SK-N-SH treated with all-trans-retinoic acid at 6 μM for 48 hours (cell line): ENCODE data around the gene KIF1A.

ENCODE experiments used
- BACH2 ChIP-seq: fragments of 250-450 bp; sonication (Bioruptor Pico); IDR thresholded peaks from 2 replicates; pipeline ENCODE4 v1.9.0; 2021; ENCODE audit warnings: mild to moderate bottlenecking, borderline replicate concordance
- CREB5 ChIP-seq: fragments of 250-450 bp; sonication (Bioruptor Pico); IDR thresholded peaks from 2 replicates; pipeline ENCODE4 v1.5.1; 2020; ENCODE audit warnings: low read depth, mild to moderate bottlenecking, moderate library complexity
- ESRRG ChIP-seq: fragments of 250-450 bp; sonication (Bioruptor Pico); IDR thresholded peaks from 2 replicates; pipeline ENCODE4 v1.6.1; 2021; ENCODE audit warnings: mild to moderate bottlenecking
- OSR1 ChIP-seq: fragments of 250-450 bp; sonication (Bioruptor Pico); IDR thresholded peaks from 2 replicates; pipeline ENCODE4 v1.8.0; 2022; ENCODE audit warnings: moderate library complexity, mild to moderate bottlenecking, inconsistent platforms
- PATZ1 ChIP-seq: fragments of 250-450 bp; sonication (Bioruptor Pico); IDR thresholded peaks from 2 replicates; pipeline ENCODE4 v1.8.0; 2020; ENCODE audit warnings: mild to moderate bottlenecking, moderate library complexity, borderline replicate concordance
- RARB ChIP-seq: fragments of 250-450 bp; sonication (Bioruptor Pico); IDR thresholded peaks from 2 replicates; pipeline ENCODE4 v1.8.0; 2021; ENCODE audit warnings: mild to moderate bottlenecking, moderate library complexity
- SNAI2 ChIP-seq: fragments of 250-450 bp; sonication (Bioruptor Pico); IDR thresholded peaks from 2 replicates; pipeline ENCODE4 v1.5.0; 2020; ENCODE audit warnings: mild to moderate bottlenecking, moderate library complexity
- TOX ChIP-seq: fragments of 250-450 bp; sonication (Bioruptor Pico); IDR thresholded peaks from 2 replicates; pipeline ENCODE4 v1.8.0; 2021; ENCODE audit warnings: mild to moderate bottlenecking, moderate library complexity, borderline replicate concordance
- ZNF70 ChIP-seq: fragments of 450-650 bp; formaldehyde crosslinking; IDR thresholded peaks from 2 replicates; pipeline ENCODE4 v1.5.0; 2020; ENCODE audit warnings: mild to moderate bottlenecking, moderate library complexity

- TF ChIP-seq ZNF70 (CRISPR knock-in tag) (no peak), PATZ1 (no peak), CREB5 (no peak), RARB (CRISPR knock-in tag) (no peak), SNAI2 (no peak), OSR1 (no peak), TOX (CRISPR knock-in tag) (no peak), BACH2 (CRISPR knock-in tag) (no peak), ESRRG (CRISPR knock-in tag) (no peak)
These were observed 799 bp upstream of the KIF1A start for GRCh38 chr2:240820607-240821428.
